RWPE1 (cell line): ENCODE measurements around the gene SELENOO.

Experiments
- CTCF ChIA-PET: fragments of 350-600 bp; sonication (Branson Sonifier 250); formaldehyde crosslinking; extraction: SDS; loops from one replicate; lab custom pipeline; 2021; lab: Yijun Ruan, JAX
- POLR2A ChIA-PET: fragments of 400-600 bp; formaldehyde crosslinking; extraction: SDS; loops from one replicate; lab custom pipeline; 2020; ENCODE audit warnings: antibody characterized with exemption; ENCODE audit not compliant: low non-redundant PET; lab: Yijun Ruan, JAX
- DNase-seq: peaks from one replicate; pipeline ENCODE4 v3.0.0; 2012; ENCODE audit warnings: low spot score
- H3K27ac ChIP-seq: fragments of 450-650 bp; 2 replicates; pipeline ENCODE4 v1.5.1; 2017
- CTCF ChIP-seq: fragments of 450-650 bp; conservative IDR thresholded peaks from 2 replicates; pipeline ENCODE4 v1.5.1; 2017; ENCODE audit warnings: low read depth, mild to moderate bottlenecking

The SELENOO gene

GRCh38 chr22:50200461-50201190, at the start of gene SELENOO:
Gene SELENOO (plus strand): TSS chr22:50201011. CDS start chr22:50201037, 26 bp downstream.
- TF ChIP-seq CTCF: no peak
- ChIA-PET CTCF (no interaction called here), POLR2A (no interaction called here)
- peak within 1 kb of the TSS; percentile 76 for H3K27ac ChIP-seq
- DNase-seq: peak; percentile 92

- TF ChIP-seq CTCF: no peak
- ChIA-PET CTCF (no interaction called here), POLR2A (interaction anchor here (0.6 kb wide), 1 partner anchor 170 kb away, joined by 5 read pairs; no protein-coding TSS in a partner anchor)
- H3K27ac ChIP-seq: no peak overlapping the region
- no peak for DNase-seq
These were observed 49.0 kb upstream of the SELENOO start for GRCh38 chr22:50151571-50152537.

GRCh38 chr22:50153056-50153755, 47.6 kb upstream of the SELENOO start:
- ChIA-PET POLR2A (no interaction called here), CTCF (no interaction called here)
- TF ChIP-seq CTCF: no peak
- no peak for DNase-seq
- no peak overlapping the region for H3K27ac ChIP-seq

GRCh38 chr22:50153756-50154140, 47.1 kb upstream of the SELENOO start:
- DNase-seq: no peak
- ChIA-PET POLR2A (no interaction called here), CTCF (no interaction called here)
- TF ChIP-seq CTCF: no peak
- no peak overlapping the region for H3K27ac ChIP-seq

GRCh38 chr22:50157709-50158375, 43.0 kb upstream of the SELENOO start:
- ChIA-PET CTCF (interaction anchor here (0.6 kb wide), 2 partner anchors 26 to 228 kb away, joined by 3 read pairs; no protein-coding TSS in a partner anchor), POLR2A (no interaction called here)
- TF ChIP-seq CTCF: no peak
- peak overlapping the region; percentile 62 for H3K27ac ChIP-seq
- peak; percentile 40 for DNase-seq
